Lung (tissue), 12 donors: Measurements from ENCODE around the gene C22orf23. TPM values are rescaled to one million over a fixed set of nuclear protein-coding genes. Genes with fewer than 3 reads are reported as not detected.

ENCODE experiments used
- ATAC-seq: fragments of 200-7000 bp; cut with Tn5 transposase; one replicate; pipeline ENCODE4 v1.9.1; 2020; ENCODE audit warnings: moderate number of reproducible peaks; ENCODE audit not compliant: insufficient read depth, low FRiP score
- DNase-seq, 3 donors: peaks; one replicate each; pipeline ENCODE4 v3.0.0-alpha.2; 2013 to 2017
- H3K27ac ChIP-seq, 2 donors: one replicate each; pipeline ENCODE4 v1.5.1; 2013; ENCODE audit warnings: mild to moderate bottlenecking in 2 of 2, moderate library complexity in 2 of 2, control low read depth in 1 of 2, inconsistent platforms in 1 of 2, low read depth in 1 of 2, low read length in 1 of 2
- H3K27me3 ChIP-seq, 3 donors: one replicate each; pipeline ENCODE4 v1.5.1; 2013; ENCODE audit warnings: low read length in 2 of 3; ENCODE audit not compliant: control insufficient read depth in 3 of 3, insufficient read depth in 3 of 3
- H3K36me3 ChIP-seq, 4 donors: one replicate each; pipeline ENCODE4 v1.5.1; 2013; ENCODE audit warnings: low read length in 4 of 4, mild to moderate bottlenecking in 1 of 4, moderate library complexity in 1 of 4; ENCODE audit not compliant: control insufficient read depth in 4 of 4, insufficient read depth in 4 of 4
- H3K4me1 ChIP-seq, 5 donors: one replicate each; pipeline ENCODE4 v1.5.1; 2013; ENCODE audit warnings: low read length in 5 of 5, mild to moderate bottlenecking in 2 of 5, moderate library complexity in 1 of 5; ENCODE audit not compliant: control insufficient read depth in 5 of 5, insufficient read depth in 5 of 5
- H3K4me3 ChIP-seq: one replicate; pipeline ENCODE4 v1.5.1; 2013; ENCODE audit warnings: mild to moderate bottlenecking, control low read depth, moderate library complexity
- H3K9ac ChIP-seq, 2 donors: one replicate each; pipeline ENCODE4 v1.5.1; 2013; ENCODE audit warnings: low read length in 2 of 2, control low read depth in 1 of 2; ENCODE audit not compliant: insufficient read depth in 1 of 2
- H3K9me3 ChIP-seq, 4 donors: one replicate each; pipeline ENCODE4 v1.5.1; 2013; ENCODE audit warnings: low read length in 3 of 4, mild to moderate bottlenecking in 1 of 4, moderate library complexity in 1 of 4; ENCODE audit not compliant: control insufficient read depth in 4 of 4, insufficient read depth in 3 of 4
- WGBS, 2 donors: extraction: QIAGEN DNeasy Blood & Tissue Kit; methylation state at CpG; one replicate each; pipeline ENCODE4 v1.1.7; 2013; 5-methylcytosine and 5-hydroxymethylcytosine counted together
- polyA plus RNA-seq, 2 donors: library from polyadenylated mRNA; stranded (reverse); fragments of 200-250 nt; gene quantifications; one replicate each; pipeline ENCODE4 v1.2.1, GENCODE V29; 2013
- total RNA-seq, 2 donors: library from RNA; depleted of rRNA in 1 of 2; stranded (reverse); fragments of >200 nt in 1 of 2; gene quantifications; one replicate each; pipeline ENCODE4 v1.2.1, GENCODE V29; 2014 to 2021
- TF ChIP-seq, protein P1 (sequence below): IDR thresholded peaks from 2 replicates; pipeline ENCODE4 v1.5.1; 2012; ENCODE audit warnings: mild to moderate bottlenecking; ENCODE audit errors: control extremely low read depth, extremely low read depth
- donor health status: control.
- donor health status: control.
- donor health status: Bipolar disorder and iron deficiency.
- donor health status: healthy.
- donor health status: DM: yes; HTN: yes; CAD: no.

C22orf23 gene
- total and polyA plus RNA-seq, 4 donors = 1.1 to 4.2 (median 1.5) TPM

DNA sequence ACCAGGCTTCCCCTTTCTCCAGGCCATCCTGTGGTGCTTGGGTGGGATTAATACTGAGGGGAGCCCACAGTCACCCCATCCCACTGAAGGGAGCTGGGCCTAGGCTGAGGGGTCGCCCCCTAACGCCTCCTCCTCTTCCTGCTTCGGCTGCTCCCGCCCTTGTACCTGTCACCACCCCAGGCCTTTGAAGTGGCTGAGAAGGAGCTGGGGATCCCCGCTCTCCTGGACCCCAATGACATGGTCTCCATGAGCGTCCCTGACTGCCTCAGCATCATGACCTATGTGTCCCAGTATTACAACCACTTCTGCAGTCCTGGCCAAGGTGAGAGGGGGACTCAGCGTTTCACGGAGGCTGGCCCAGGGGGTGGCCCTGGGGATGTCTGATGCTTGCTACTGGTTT is 41.2 kb downstream of the C22orf23 start:
- ATAC-seq = no peak
- TF ChIP-seq, protein P1, sequence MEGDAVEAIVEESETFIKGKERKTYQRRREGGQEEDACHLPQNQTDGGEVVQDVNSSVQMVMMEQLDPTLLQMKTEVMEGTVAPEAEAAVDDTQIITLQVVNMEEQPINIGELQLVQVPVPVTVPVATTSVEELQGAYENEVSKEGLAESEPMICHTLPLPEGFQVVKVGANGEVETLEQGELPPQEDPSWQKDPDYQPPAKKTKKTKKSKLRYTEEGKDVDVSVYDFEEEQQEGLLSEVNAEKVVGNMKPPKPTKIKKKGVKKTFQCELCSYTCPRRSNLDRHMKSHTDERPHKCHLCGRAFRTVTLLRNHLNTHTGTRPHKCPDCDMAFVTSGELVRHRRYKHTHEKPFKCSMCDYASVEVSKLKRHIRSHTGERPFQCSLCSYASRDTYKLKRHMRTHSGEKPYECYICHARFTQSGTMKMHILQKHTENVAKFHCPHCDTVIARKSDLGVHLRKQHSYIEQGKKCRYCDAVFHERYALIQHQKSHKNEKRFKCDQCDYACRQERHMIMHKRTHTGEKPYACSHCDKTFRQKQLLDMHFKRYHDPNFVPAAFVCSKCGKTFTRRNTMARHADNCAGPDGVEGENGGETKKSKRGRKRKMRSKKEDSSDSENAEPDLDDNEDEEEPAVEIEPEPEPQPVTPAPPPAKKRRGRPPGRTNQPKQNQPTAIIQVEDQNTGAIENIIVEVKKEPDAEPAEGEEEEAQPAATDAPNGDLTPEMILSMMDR = no peak
- peaks cover 0 to 3% (median 0%) of the 10 kb centered on the region in 3 donors for H3K27me3 ChIP-seq
- peak overlapping the region in 1 of 2 donors; percentile 3 for H3K27ac ChIP-seq
- WGBS, 2 donors = 83 to 86% methylated on average over 8 of the region's 8 CpGs
- H3K36me3 ChIP-seq = peaks cover 0 to 17% (median 11%) of the 10 kb centered on the region in 4 donors
- no peak overlapping the region for H3K4me3 ChIP-seq
- H3K4me1 ChIP-seq = peaks cover 0 to 16% (median 7%) of the 10 kb centered on the region in 5 donors
- no peak for DNase-seq
- H3K9ac ChIP-seq = no peak overlapping the region
- no peaks in the 10 kb centered on the region for H3K9me3 ChIP-seq

- peak overlapping the region in 1 of 2 donors; percentile 3 for H3K27ac ChIP-seq
- no peaks in the 10 kb centered on the region for H3K9me3 ChIP-seq
- ATAC-seq (no peak), DNase-seq (no peak)
- no peak overlapping the region for H3K9ac ChIP-seq
- WGBS, 2 donors = 73 to 82% methylated on average over 7 to 8 of the region's 8 CpGs
- TF ChIP-seq, protein P1 = no peak
- no peak overlapping the region for H3K4me3 ChIP-seq
- H3K27me3 ChIP-seq = peaks cover 0 to 3% (median 0%) of the 10 kb centered on the region in 3 donors
- H3K36me3 ChIP-seq = peaks cover 0 to 15% (median 9%) of the 10 kb centered on the region in 4 donors
- peaks cover 0 to 18% (median 12%) of the 10 kb centered on the region in 5 donors for H3K4me1 ChIP-seq
Observed at GRCh38 chr22:37911697-37912096, 41.7 kb downstream of the C22orf23 start.

DNA sequence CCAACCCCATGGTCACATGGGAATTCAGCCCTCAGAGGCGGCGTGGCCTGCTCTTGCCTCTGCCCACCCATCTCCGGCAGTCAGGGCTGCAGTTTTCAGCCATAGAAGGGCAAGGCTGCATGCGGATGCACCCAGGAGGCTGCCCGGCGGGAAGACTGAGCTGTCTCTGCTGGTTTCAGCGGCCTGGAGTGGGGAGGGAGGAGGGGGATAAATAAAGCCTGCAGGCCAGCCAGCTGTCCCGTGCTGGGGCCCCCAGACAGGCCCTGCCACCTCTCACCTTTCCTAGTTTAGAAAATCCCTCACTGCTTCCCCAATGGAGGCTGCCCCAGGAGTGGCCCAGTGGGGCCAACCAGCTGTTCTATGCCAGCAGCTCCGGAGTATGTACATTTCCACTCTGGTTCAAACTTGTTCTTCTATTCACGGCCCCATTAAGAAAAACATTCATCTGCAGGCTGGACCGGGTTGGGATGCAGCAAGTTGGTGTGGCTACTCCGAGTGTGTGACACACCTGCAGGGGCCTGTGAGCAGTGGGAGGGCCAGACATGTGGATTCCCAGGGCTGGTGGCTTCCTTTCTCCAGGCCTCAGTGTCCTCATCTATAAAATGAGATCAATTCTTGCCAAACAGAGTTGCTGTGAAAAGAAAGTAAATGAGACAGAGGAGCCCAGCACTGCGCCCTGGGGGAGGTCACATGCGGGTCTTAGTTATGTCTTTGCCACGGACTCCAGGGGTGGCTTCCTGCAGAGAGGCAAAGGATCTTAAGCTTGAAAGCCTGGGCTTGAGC is 42.3 kb downstream of the C22orf23 start:
- Histone ChIP-seq H3K9ac (no peak overlapping the region), H3K27me3 (peaks cover 0 to 3% (median 0%) of the 10 kb centered on the region in 3 donors), H3K9me3 (no peaks in the 10 kb centered on the region), H3K4me1 (peaks cover 0 to 18% (median 12%) of the 10 kb centered on the region in 5 donors), H3K27ac (peak overlapping the region in 1 of 2 donors; percentile 21), H3K36me3 (peaks cover 0 to 14% (median 5%) of the 10 kb centered on the region in 4 donors), H3K4me3 (no peak overlapping the region)
- TF ChIP-seq, protein P1 = no peak
- 65 to 80% methylated on average over 15 of the region's 15 CpGs for WGBS, 2 donors
- DNase-seq (peak in 1 of 3 donors; percentile 46), ATAC-seq (no peak)
